ENCODE data around the gene SIGMAR1.

The SIGMAR1 gene

GRCh38 chr9:34603610-34604231 lies 33.9 kb downstream of the SIGMAR1 start (continued):
- TF ChIP-seq CSRNP3 (CRISPR knock-in tag; IDR thresholded peaks at IDR 0.05) (no peak), ARNTL (CRISPR knock-in tag; IDR thresholded peaks at IDR 0.05; ENCODE audit: borderline replicate concordance, low read depth) (no peak), TOX (CRISPR knock-in tag; IDR thresholded peaks at IDR 0.05; ENCODE audit: borderline replicate concordance) (no peak), CREB5 (CRISPR knock-in tag; IDR thresholded peaks at IDR 0.05; ENCODE audit: low read depth) (no peak)

GRCh38 chr9:34601937-34602573 lies 35.5 kb downstream of the SIGMAR1 start:
- ATAC-seq = no peak

GRCh38 chr9:34600908-34601307 lies 36.7 kb downstream of the SIGMAR1 start:
- TF ChIP-seq BACH2 (CRISPR knock-in tag; IDR thresholded peaks at IDR 0.05; ENCODE audit: borderline replicate concordance) (no peak), PPARA (CRISPR knock-in tag; IDR thresholded peaks at IDR 0.05; ENCODE audit: borderline replicate concordance) (no peak), ESRRG (CRISPR knock-in tag; IDR thresholded peaks at IDR 0.05) (no peak), CREB5 (CRISPR knock-in tag; IDR thresholded peaks at IDR 0.05; ENCODE audit: low read depth) (no peak), ZNF565 (CRISPR knock-in tag; conservative IDR thresholded peaks at IDR 0.05; ENCODE audit: low read depth) (no peak), ZFP30 (CRISPR knock-in tag; IDR thresholded peaks at IDR 0.05) (no peak), RARB (CRISPR knock-in tag; IDR thresholded peaks at IDR 0.05) (no peak), ISL1 (CRISPR knock-in tag; IDR thresholded peaks at IDR 0.05) (no peak), TOX (CRISPR knock-in tag; IDR thresholded peaks at IDR 0.05; ENCODE audit: borderline replicate concordance) (no peak), GLIS3 (CRISPR knock-in tag; IDR thresholded peaks at IDR 0.05) (no peak), CSDC2 (CRISPR knock-in tag; IDR thresholded peaks at IDR 0.05) (no peak)
- ATAC-seq = no peak

More at GRCh38 chr9:34601937-34602573, 35.5 kb downstream of the SIGMAR1 start:
- TF ChIP-seq ZNF8 (CRISPR knock-in tag; IDR thresholded peaks at IDR 0.05) (no peak), CSRNP3 (CRISPR knock-in tag; IDR thresholded peaks at IDR 0.05) (no peak), PPARA (CRISPR knock-in tag; IDR thresholded peaks at IDR 0.05; ENCODE audit: borderline replicate concordance) (no peak), OSR1 (CRISPR knock-in tag; IDR thresholded peaks at IDR 0.05) (no peak), ZNF70 (CRISPR knock-in tag; IDR thresholded peaks at IDR 0.05) (no peak), ISL1 (CRISPR knock-in tag; IDR thresholded peaks at IDR 0.05) (no peak), RARB (CRISPR knock-in tag; IDR thresholded peaks at IDR 0.05) (no peak), BACH2 (CRISPR knock-in tag; IDR thresholded peaks at IDR 0.05; ENCODE audit: borderline replicate concordance) (no peak), PATZ1 (CRISPR knock-in tag; IDR thresholded peaks at IDR 0.05; ENCODE audit: borderline replicate concordance) (no peak), TOX (CRISPR knock-in tag; IDR thresholded peaks at IDR 0.05; ENCODE audit: borderline replicate concordance) (no peak)

- no peak for ATAC-seq
- TF ChIP-seq ZFP30 (CRISPR knock-in tag; IDR thresholded peaks at IDR 0.05) = no peak
- no peak for TF ChIP-seq ISL1 (CRISPR knock-in tag; IDR thresholded peaks at IDR 0.05)
- TF ChIP-seq CSDC2 (CRISPR knock-in tag; IDR thresholded peaks at IDR 0.05) = no peak
- TF ChIP-seq BACH2 (CRISPR knock-in tag; IDR thresholded peaks at IDR 0.05; ENCODE audit: borderline replicate concordance) = no peak
- TF ChIP-seq ARNTL (CRISPR knock-in tag; IDR thresholded peaks at IDR 0.05; ENCODE audit: borderline replicate concordance, low read depth) = no peak
- no peak for TF ChIP-seq GLIS3 (CRISPR knock-in tag; IDR thresholded peaks at IDR 0.05)
- no peak for TF ChIP-seq TCF4 (CRISPR knock-in tag; IDR thresholded peaks at IDR 0.05; ENCODE audit: borderline replicate concordance)
- TF ChIP-seq TSHZ2 (CRISPR knock-in tag; IDR thresholded peaks at IDR 0.05) = no peak
- TF ChIP-seq CSRNP3 (CRISPR knock-in tag; IDR thresholded peaks at IDR 0.05) = no peak
- TF ChIP-seq ZNF565 (CRISPR knock-in tag; conservative IDR thresholded peaks at IDR 0.05; ENCODE audit: low read depth) = no peak
- TF ChIP-seq ZFP3 (CRISPR knock-in tag; IDR thresholded peaks at IDR 0.05) = no peak
- no peak for TF ChIP-seq RARB (CRISPR knock-in tag; IDR thresholded peaks at IDR 0.05)
Measured at GRCh38 chr9:34599546-34599945, 38.0 kb downstream of the SIGMAR1 start.
